ENCODE measurements around the gene PAPPA2.
"Not testable (repeated sequence)": the region's sequence is repeated elsewhere in the genome, so short reads cannot be mapped to it uniquely, and the experiment has no call there.

The PAPPA2 gene

GRCh38 chr1:176612791-176613190 is 149.8 kb downstream of the PAPPA2 start:
- no peak for DNase-seq

GRCh38 chr1:176617881-176618280 is 154.9 kb downstream of the PAPPA2 start:
- no peak for DNase-seq

GRCh38 chr1:176619261-176619660 is 156.3 kb downstream of the PAPPA2 start:
- DNase-seq = no peak

- DNase-seq = no peak
Measured at GRCh38 chr1:176625365-176625764, 162.4 kb downstream of the PAPPA2 start.

- DNase-seq = no peak
Measured at GRCh38 chr1:176626572-176627061, 163.6 kb downstream of the PAPPA2 start.

- no peak for DNase-seq
Measured at GRCh38 chr1:176628775-176629174, 165.8 kb downstream of the PAPPA2 start.

- DNase-seq = not testable (repeated sequence)
Measured at GRCh38 chr1:176634733-176635132, 171.8 kb downstream of the PAPPA2 start.

GRCh38 chr1:176638713-176639526 is 175.9 kb downstream of the PAPPA2 start:
- DNase-seq = no peak

- DNase-seq = no peak
Measured at GRCh38 chr1:176643536-176643935, 180.6 kb downstream of the PAPPA2 start.

GRCh38 chr1:176648556-176648955 is 185.6 kb downstream of the PAPPA2 start:
- no peak for DNase-seq

- no peak for DNase-seq
Measured at GRCh38 chr1:176656257-176656995, 193.5 kb downstream of the PAPPA2 start.

GRCh38 chr1:176669782-176670181 is 206.8 kb downstream of the PAPPA2 start:
- no peak for DNase-seq

- no peak for DNase-seq
Measured at GRCh38 chr1:176670853-176671252, 207.9 kb downstream of the PAPPA2 start.

- DNase-seq = no peak
Measured at GRCh38 chr1:176682830-176683535, 220.0 kb downstream of the PAPPA2 start.

- DNase-seq = peak; percentile 16
Measured at GRCh38 chr1:176691251-176692228, 228.6 kb downstream of the PAPPA2 start.

GRCh38 chr1:176692431-176692830 is 229.5 kb downstream of the PAPPA2 start:
- DNase-seq = no peak

- no peak for DNase-seq
Measured at GRCh38 chr1:176692988-176693696, 230.2 kb downstream of the PAPPA2 start.

GRCh38 chr1:176693697-176694329 is 230.8 kb downstream of the PAPPA2 start:
- no peak for DNase-seq

GRCh38 chr1:176694713-176695112 is 231.7 kb downstream of the PAPPA2 start:
- DNase-seq = no peak

GRCh38 chr1:176696109-176696508 is 233.1 kb downstream of the PAPPA2 start:
- DNase-seq = no peak

GRCh38 chr1:176696689-176697088 is 233.7 kb downstream of the PAPPA2 start:
- DNase-seq = no peak

All from NCI-H2227 treated with DMSO at 0.1 percent for 48 hours (cell line).